GM12892 (cell line): ENCODE data around the gene ZFPM1.

Source experiments
- POLR2A ChIP-seq: IDR thresholded peaks from 2 replicates; pipeline ENCODE4 v1.6.1; 2011; ENCODE audit warnings: low read depth, low read length, control low read depth
- POLR2AphosphoS5 ChIP-seq: IDR thresholded peaks from 2 replicates; pipeline ENCODE4 v1.6.1; 2011; ENCODE audit warnings: low read depth, low read length, control low read depth

DNA sequence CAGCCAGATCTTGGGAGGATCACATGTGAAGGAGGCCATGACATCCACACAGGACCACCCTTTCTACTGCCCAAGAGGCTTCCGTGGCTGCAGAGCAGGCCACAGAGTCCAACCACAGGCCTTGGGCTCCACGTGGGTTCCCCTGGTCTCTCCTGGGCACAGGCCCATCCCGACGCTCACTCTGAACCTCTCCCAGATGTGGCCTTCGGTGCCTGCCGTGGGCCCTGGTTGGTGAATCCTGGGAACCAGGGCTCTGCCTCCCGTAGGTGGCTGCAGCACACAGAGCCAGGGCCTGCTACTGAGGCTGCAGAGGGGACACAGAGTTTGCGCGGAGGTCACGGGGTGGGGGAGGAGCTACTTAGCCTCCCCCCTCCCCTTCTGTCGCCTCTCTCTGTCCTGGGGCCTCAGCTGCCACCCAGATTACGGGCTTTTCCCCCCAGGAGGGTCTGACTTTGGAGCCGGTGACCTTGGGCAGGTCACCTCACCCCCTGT is 55.3 kb downstream of the ZFPM1 start:
- TF ChIP-seq POLR2AphosphoS5 (no peak), POLR2A (no peak)
